Endodermal cell (in vitro differentiated cells): ENCODE results near the gene CSNK1E. TPM values are rescaled to one million over a fixed set of nuclear protein-coding genes. Genes with fewer than 3 reads are reported as not detected.

Source experiments
- DNase-seq: peaks from one replicate; pipeline ENCODE4 v3.0.0-alpha.2; 2017
- H3K27ac ChIP-seq: 2 replicates; pipeline ENCODE4 v1.5.1; 2013; ENCODE audit warnings: mild to moderate bottlenecking, low read depth, low read length, moderate library complexity
- H3K27me3 ChIP-seq: 2 replicates; pipeline ENCODE4 v1.6.1; 2013; ENCODE audit warnings: mild to moderate bottlenecking, low read length, moderate library complexity; ENCODE audit not compliant: insufficient read depth, control insufficient read depth, poor library complexity, severe bottlenecking
- H3K36me3 ChIP-seq: 2 replicates; pipeline ENCODE4 v1.7.0; 2013; ENCODE audit warnings: mild to moderate bottlenecking, low read length, moderate library complexity; ENCODE audit not compliant: control insufficient read depth, insufficient read depth
- H3K4me1 ChIP-seq: one replicate; pipeline ENCODE4 v1.7.0; 2013; ENCODE audit warnings: low read length; ENCODE audit not compliant: control insufficient read depth, insufficient read depth
- H3K4me3 ChIP-seq: 2 replicates; pipeline ENCODE4 v1.5.1; 2013; ENCODE audit warnings: mild to moderate bottlenecking, low read length, moderate library complexity
- H3K9ac ChIP-seq: 2 replicates; pipeline ENCODE4 v1.6.1; 2013; ENCODE audit warnings: mild to moderate bottlenecking, low read length, moderate library complexity; ENCODE audit not compliant: poor library complexity, severe bottlenecking; ENCODE audit errors: extremely low read depth
- H3K9me3 ChIP-seq: 2 replicates; pipeline ENCODE4 v1.6.1; 2013; ENCODE audit warnings: mild to moderate bottlenecking, low read length, moderate library complexity; ENCODE audit not compliant: control insufficient read depth
- H3K27ac Mint-ChIP-seq: 2 replicates; pipeline ENCODE4 v1.8.0; 2020; ENCODE audit warnings: mixed read lengths
- H3K27me3 Mint-ChIP-seq: 2 replicates; pipeline ENCODE4 v1.8.0; 2021; ENCODE audit warnings: mild to moderate bottlenecking, mixed read lengths; ENCODE audit not compliant: insufficient read depth
- H3K36me3 Mint-ChIP-seq: 2 replicates; pipeline ENCODE4 v1.8.0; 2020; ENCODE audit warnings: low read depth, mixed read lengths
- H3K4me1 Mint-ChIP-seq: 2 replicates; pipeline ENCODE4 v1.8.0; 2020; ENCODE audit warnings: mixed read lengths
- H3K4me3 Mint-ChIP-seq: 2 replicates; pipeline ENCODE4 v1.8.0; 2020; ENCODE audit warnings: mild to moderate bottlenecking, moderate library complexity, mixed read lengths
- H3K9me3 Mint-ChIP-seq: 2 replicates; pipeline ENCODE4 v1.8.0; 2020; ENCODE audit warnings: mild to moderate bottlenecking, mixed read lengths
- CTCF ChIP-seq: fragments of 200-600 bp; sonication (generic); conservative IDR thresholded peaks from 2 replicates; pipeline ENCODE4 v1.5.0; 2021; ENCODE audit warnings: antibody characterized with exemption, mild to moderate bottlenecking
- WGBS, 2 experiments: methylation state at CpG; one replicate each; pipeline versions ENCODE4 v1.1.5 to v1.1.7; 2013; ENCODE audit warnings: missing lambda C conversion rate in 2 of 2, mixed read lengths in 1 of 2; ENCODE audit not compliant: insufficient coverage in 1 of 2, insufficient read length in 1 of 2; 5-methylcytosine and 5-hydroxymethylcytosine counted together
- total RNA-seq, 2 donors: library from RNA; stranded (reverse); fragmentation: NEBNext Ultra II Directional in 1 of 2; extraction: Animal tissue kit (Norgen Biotek cat#: 25700) in 1 of 2; gene quantifications; 2 replicates in 1 of 2; 3 replicates in 1 of 2; pipeline ENCODE4 v1.2.1, GENCODE V29; 2021

CSNK1E gene
- total RNA-seq, 2 donors from 2014 or later: 224 to 229 TPM

- Mint-ChIP-seq H3K27me3 (no peaks in the 10 kb centered on the region), H3K4me3 (no peak overlapping the region), H3K4me1 (peaks cover 22% of the 10 kb centered on the region), H3K36me3 (peaks cover 15% of the 10 kb centered on the region), H3K9me3 (no peaks in the 10 kb centered on the region), H3K27ac (no peak overlapping the region)
- TF ChIP-seq CTCF: no peak
- Histone ChIP-seq H3K9me3 (no peaks in the 10 kb centered on the region), H3K27me3 (no peaks in the 10 kb centered on the region), H3K36me3 (peaks cover 14% of the 10 kb centered on the region), H3K4me3 (no peak overlapping the region), H3K9ac (peak overlapping the region; percentile 7), H3K4me1 (peaks cover 3% of the 10 kb centered on the region), H3K27ac (peak overlapping the region; percentile 79)
- 79 to 90% methylated on average over 2 to 15 of the region's 15 CpGs for WGBS, 2 experiments
- no peak for DNase-seq
Observed at GRCh38 chr22:38260761-38261681, 56.2 kb downstream of the CSNK1E start.

- peaks cover 14% of the 10 kb centered on the region for H3K36me3 Mint-ChIP-seq
- Histone ChIP-seq H3K27ac (no peak overlapping the region), H3K4me1 (peaks cover 3% of the 10 kb centered on the region), H3K4me3 (no peak overlapping the region), H3K9ac (no peak overlapping the region), H3K27me3 (no peaks in the 10 kb centered on the region), H3K36me3 (peaks cover 10% of the 10 kb centered on the region), H3K9me3 (no peaks in the 10 kb centered on the region)
- peaks cover 22% of the 10 kb centered on the region for H3K4me1 Mint-ChIP-seq
- DNase-seq: no peak
- no peak for TF ChIP-seq CTCF
- no peaks in the 10 kb centered on the region for H3K27me3 Mint-ChIP-seq
- H3K9me3 Mint-ChIP-seq: no peaks in the 10 kb centered on the region
- H3K27ac Mint-ChIP-seq: peak overlapping the region; percentile 52
- H3K4me3 Mint-ChIP-seq: no peak overlapping the region
- 96 to 98% methylated on average over 7 to 8 of the region's 8 CpGs for WGBS, 2 experiments
Observed at GRCh38 chr22:38259370-38259769, 57.9 kb downstream of the CSNK1E start.

- Mint-ChIP-seq H3K9me3 (no peaks in the 10 kb centered on the region), H3K4me3 (no peak overlapping the region), H3K27me3 (no peaks in the 10 kb centered on the region), H3K4me1 (peaks cover 22% of the 10 kb centered on the region), H3K36me3 (peaks cover 10% of the 10 kb centered on the region), H3K27ac (peak overlapping the region; percentile 52)
- Histone ChIP-seq H3K27me3 (no peaks in the 10 kb centered on the region), H3K9me3 (no peaks in the 10 kb centered on the region), H3K4me3 (no peak overlapping the region), H3K9ac (no peak overlapping the region), H3K36me3 (peaks cover 5% of the 10 kb centered on the region), H3K27ac (no peak overlapping the region), H3K4me1 (peaks cover 3% of the 10 kb centered on the region)
- no peak for TF ChIP-seq CTCF
- no peak for DNase-seq
- WGBS, 2 experiments: 85 to 90% methylated on average over 3 to 8 of the region's 8 CpGs
Observed at GRCh38 chr22:38258895-38259294, 58.3 kb downstream of the CSNK1E start.
